H9 (cell line): ENCODE results near the gene MTFMT. TPM values are rescaled to one million over a fixed set of nuclear protein-coding genes. Genes with fewer than 3 reads are reported as not detected.

Experiments
- DNase-seq: peaks from one replicate; pipeline ENCODE4 v3.0.0-alpha.2; 2017
- H2AFZ ChIP-seq: one replicate; pipeline ENCODE4 v1.6.1; 2013; ENCODE audit warnings: mild to moderate bottlenecking, low read length, control low read depth, moderate library complexity
- H2AK5ac ChIP-seq: 2 replicates; pipeline ENCODE4 v1.6.1; 2013; ENCODE audit warnings: low read length, control low read depth, mixed read lengths; ENCODE audit not compliant: insufficient read length
- H2BK120ac ChIP-seq: one replicate; pipeline ENCODE4 v1.6.1; 2013; ENCODE audit warnings: low read depth, mild to moderate bottlenecking, low read length, control low read depth, inconsistent platforms; ENCODE audit not compliant: poor library complexity, severe bottlenecking
- H2BK12ac ChIP-seq: 2 replicates; pipeline ENCODE4 v1.6.1; 2013; ENCODE audit warnings: low read length, control low read depth, mixed read lengths, low read depth; ENCODE audit not compliant: insufficient read length
- H2BK15ac ChIP-seq: 2 replicates; pipeline ENCODE4 v1.6.1; 2013; ENCODE audit warnings: low read depth, low read length, control low read depth
- H2BK20ac ChIP-seq: one replicate; pipeline ENCODE4 v1.6.1; 2013; ENCODE audit warnings: low read depth, mild to moderate bottlenecking, low read length, control low read depth, inconsistent platforms; ENCODE audit not compliant: poor library complexity, severe bottlenecking
- H2BK5ac ChIP-seq: 2 replicates; pipeline ENCODE4 v1.6.1; 2013; ENCODE audit warnings: low read length, control low read depth, mixed read lengths; ENCODE audit not compliant: insufficient read length
- H3K14ac ChIP-seq: 2 replicates; pipeline ENCODE4 v1.6.1; 2013; ENCODE audit warnings: low read length, control low read depth; ENCODE audit not compliant: insufficient read depth
- H3K18ac ChIP-seq: 2 replicates; pipeline ENCODE4 v1.6.1; 2013; ENCODE audit warnings: low read depth, mild to moderate bottlenecking, mixed read lengths, low read length, control low read depth; ENCODE audit not compliant: insufficient read length
- H3K23ac ChIP-seq: 2 replicates; pipeline ENCODE4 v1.6.1; 2013; ENCODE audit warnings: low read length, control low read depth, mixed read lengths, low read depth; ENCODE audit not compliant: insufficient read length
- H3K23me2 ChIP-seq: 2 replicates; pipeline ENCODE4 v1.6.1; 2013; ENCODE audit warnings: low read depth, mild to moderate bottlenecking, mixed read lengths, low read length, control low read depth; ENCODE audit not compliant: insufficient read length, poor library complexity, severe bottlenecking
- H3K27ac ChIP-seq: 2 replicates; pipeline ENCODE4 v1.5.1; 2013; ENCODE audit warnings: low read length, control low read depth, mixed read lengths, low read depth; ENCODE audit not compliant: insufficient read length
- H3K27me3 ChIP-seq: 2 replicates; pipeline ENCODE4 v1.6.1; 2013; ENCODE audit warnings: low read length, control low read depth, inconsistent platforms; ENCODE audit not compliant: insufficient read depth
- H3K4ac ChIP-seq: 2 replicates; pipeline ENCODE4 v1.6.1; 2013; ENCODE audit warnings: low read depth, mild to moderate bottlenecking, control low read depth, inconsistent platforms, low read length, moderate library complexity
- H3K4me1 ChIP-seq: 2 replicates; pipeline ENCODE4 v1.6.1; 2013; ENCODE audit warnings: low read length, control low read depth, inconsistent platforms; ENCODE audit not compliant: insufficient read depth
- H3K4me2 ChIP-seq: 2 replicates; pipeline ENCODE4 v1.6.1; 2013; ENCODE audit warnings: low read length, control low read depth, mixed read lengths; ENCODE audit not compliant: insufficient read length, insufficient read depth
- H3K56ac ChIP-seq: 2 replicates; pipeline ENCODE4 v1.6.1; 2013; ENCODE audit warnings: low read depth, mild to moderate bottlenecking, mixed read lengths, low read length, control low read depth; ENCODE audit not compliant: insufficient read length
- H3K79me1 ChIP-seq: 2 replicates; pipeline ENCODE4 v1.6.1; 2013; ENCODE audit warnings: low read depth, mild to moderate bottlenecking, moderate library complexity, low read length, control low read depth, inconsistent platforms; ENCODE audit not compliant: insufficient read depth, poor library complexity, severe bottlenecking
- H3K79me2 ChIP-seq: 2 replicates; pipeline ENCODE4 v1.6.1; 2013; ENCODE audit warnings: low read length, control low read depth, inconsistent platforms; ENCODE audit not compliant: insufficient read depth
- H3K9ac ChIP-seq: 2 replicates; pipeline ENCODE4 v1.6.1; 2013; ENCODE audit warnings: low read length, control low read depth, mixed read lengths; ENCODE audit not compliant: insufficient read length; ENCODE audit errors: extremely low read depth
- H3K9me3 ChIP-seq: one replicate; pipeline ENCODE4 v1.6.1; 2013; ENCODE audit warnings: low read depth, low read length, inconsistent platforms; ENCODE audit not compliant: control insufficient read depth
- H3T11ph ChIP-seq: one replicate; pipeline ENCODE4 v1.6.1; 2013; ENCODE audit warnings: mild to moderate bottlenecking, low read length, control low read depth, inconsistent platforms
- H4K20me1 ChIP-seq: one replicate; pipeline ENCODE4 v1.6.1; 2013; ENCODE audit not compliant: control insufficient read depth, insufficient read length, insufficient read depth
- H4K5ac ChIP-seq: 2 replicates; pipeline ENCODE4 v1.6.1; 2013; ENCODE audit warnings: low read depth, mild to moderate bottlenecking, mixed read lengths, low read length, control low read depth; ENCODE audit not compliant: insufficient read length
- H4K8ac ChIP-seq: replicated peaks from 2 replicates; pipeline ENCODE4 v1.6.1; 2013; ENCODE audit warnings: low read length, control low read depth, mixed read lengths, low read depth; ENCODE audit not compliant: insufficient read length
- H4K91ac ChIP-seq: 2 replicates; pipeline ENCODE4 v1.6.1; 2013; ENCODE audit warnings: low read depth, mild to moderate bottlenecking, moderate library complexity, mixed read lengths, low read length, control low read depth; ENCODE audit not compliant: insufficient read length
- H3K27ac Mint-ChIP-seq, 3 experiments: 2 replicates in 2 of 3; 3 replicates in 1 of 3; pipeline ENCODE4 v1.8.0; 2020 to 2021; ENCODE audit warnings: mixed read lengths in 3 of 3, mild to moderate bottlenecking in 1 of 3, moderate library complexity in 1 of 3
- H3K27me3 Mint-ChIP-seq: 2 replicates; pipeline ENCODE4 v1.8.0; 2021; ENCODE audit warnings: low read depth, mild to moderate bottlenecking, moderate library complexity, mixed read lengths
- H3K36me3 Mint-ChIP-seq, 3 experiments: 2 replicates in 2 of 3; 3 replicates in 1 of 3; pipeline ENCODE4 v1.8.0; 2020 to 2021; ENCODE audit warnings: low read depth in 3 of 3, mixed read lengths in 3 of 3; ENCODE audit not compliant: insufficient read depth in 1 of 3
- H3K4me1 Mint-ChIP-seq, 2 experiments: 2 replicates each; pipeline ENCODE4 v1.8.0; 2020; ENCODE audit warnings: mixed read lengths in 2 of 2
- H3K4me3 Mint-ChIP-seq, 2 experiments: 2 replicates in 1 of 2; 3 replicates in 1 of 2; pipeline ENCODE4 v1.8.0; 2020 to 2021; ENCODE audit warnings: mild to moderate bottlenecking in 2 of 2, mixed read lengths in 2 of 2, moderate library complexity in 1 of 2
- H3K9me3 Mint-ChIP-seq, 2 experiments: 2 replicates in 1 of 2; 3 replicates in 1 of 2; pipeline ENCODE4 v1.8.0; 2020; ENCODE audit warnings: mild to moderate bottlenecking in 2 of 2, mixed read lengths in 2 of 2, moderate library complexity in 1 of 2
- WGBS: extraction: QIAGEN DNeasy Blood & Tissue Kit; methylation state at CpG from one replicate; pipeline ENCODE4 v1.1.7; 2013; ENCODE audit warnings: missing lambda C conversion rate, low lambda C conversion rate, mixed read lengths; ENCODE audit not compliant: insufficient read length; ENCODE audit errors: extremely low coverage; 5-methylcytosine and 5-hydroxymethylcytosine counted together
- total RNA-seq: library from RNA; stranded (reverse); gene quantifications from 2 replicates; pipeline ENCODE4 v1.2.1, GENCODE V29; 2021
- TF ChIP-seq, protein P1 (sequence below): fragments of 200-600 bp; sonication (generic); conservative IDR thresholded peaks from 3 replicates; pipeline ENCODE4 v1.8.0; 2021; ENCODE audit warnings: antibody characterized with exemption, mild to moderate bottlenecking

Gene MTFMT
- total RNA-seq, 1 experiment from 2014 or later = 16.0 TPM

DNA sequence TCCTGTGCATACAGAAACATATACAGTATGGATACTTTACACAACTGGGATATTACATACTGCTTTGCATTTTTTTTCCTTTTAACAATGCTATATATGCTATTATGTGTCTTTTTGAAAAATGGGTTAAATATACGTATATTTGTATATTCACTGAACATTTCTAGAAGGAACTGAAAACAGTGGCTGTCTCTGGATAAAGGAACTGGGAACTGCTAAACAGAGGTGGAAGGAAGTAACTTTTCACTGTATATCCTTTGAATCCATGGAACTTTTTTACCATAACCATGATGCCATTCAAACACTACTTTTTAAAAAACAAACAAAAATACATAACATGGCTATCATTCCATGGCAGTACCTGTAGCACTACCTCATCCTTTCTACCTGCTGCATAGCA, 1.8 kb downstream of the MTFMT start:
- Mint-ChIP-seq H3K36me3 (peaks cover 2 to 34% (median 33%) of the 10 kb centered on the region in 3 experiments; a peak in 5 of 7 replicates), H3K27ac (no peak overlapping the region), H3K27me3 (peaks cover 8% of the 10 kb centered on the region; the same call in 1 of the 2 replicates), H3K4me3 (peak overlapping the region; percentile 71 to 83; a peak in 1 of 5 replicates), H3K9me3 (no peaks in the 10 kb centered on the region), H3K4me1 (peaks cover 13 to 14% of the 10 kb centered on the region in 2 experiments)
- Histone ChIP-seq H3K4me1 (no peaks in the 10 kb centered on the region; the same call in 1 of the 2 replicates), H2BK15ac (no peak overlapping the region), H3K14ac (no peak overlapping the region), H3K79me2 (no peaks in the 10 kb centered on the region), H3K27ac (no peak overlapping the region), H2AK5ac (no peak overlapping the region), H3K9me3 (no peaks in the 10 kb centered on the region), H2BK12ac (no peak overlapping the region), H3K9ac (no peak overlapping the region), H4K91ac (no peak overlapping the region), H2BK5ac (no peak overlapping the region), H2BK20ac (no peak overlapping the region), H4K5ac (no peak overlapping the region), H3K56ac (no peak overlapping the region), H3T11ph (no peak overlapping the region), H4K20me1 (no peaks in the 10 kb centered on the region), H3K4me2 (no peak overlapping the region), H3K27me3 (no peaks in the 10 kb centered on the region), H4K8ac (no peak overlapping the region), H3K23me2 (no peaks in the 10 kb centered on the region), H2BK120ac (no peak overlapping the region), H3K18ac (no peak overlapping the region), H3K4ac (no peak overlapping the region), H3K79me1 (no peaks in the 10 kb centered on the region), H2AFZ (no peak overlapping the region), H3K23ac (no peak overlapping the region)
- no CpG with 5 or more reads among the region's 1 CpG for WGBS
- no peak for DNase-seq
- TF ChIP-seq, protein P1, sequence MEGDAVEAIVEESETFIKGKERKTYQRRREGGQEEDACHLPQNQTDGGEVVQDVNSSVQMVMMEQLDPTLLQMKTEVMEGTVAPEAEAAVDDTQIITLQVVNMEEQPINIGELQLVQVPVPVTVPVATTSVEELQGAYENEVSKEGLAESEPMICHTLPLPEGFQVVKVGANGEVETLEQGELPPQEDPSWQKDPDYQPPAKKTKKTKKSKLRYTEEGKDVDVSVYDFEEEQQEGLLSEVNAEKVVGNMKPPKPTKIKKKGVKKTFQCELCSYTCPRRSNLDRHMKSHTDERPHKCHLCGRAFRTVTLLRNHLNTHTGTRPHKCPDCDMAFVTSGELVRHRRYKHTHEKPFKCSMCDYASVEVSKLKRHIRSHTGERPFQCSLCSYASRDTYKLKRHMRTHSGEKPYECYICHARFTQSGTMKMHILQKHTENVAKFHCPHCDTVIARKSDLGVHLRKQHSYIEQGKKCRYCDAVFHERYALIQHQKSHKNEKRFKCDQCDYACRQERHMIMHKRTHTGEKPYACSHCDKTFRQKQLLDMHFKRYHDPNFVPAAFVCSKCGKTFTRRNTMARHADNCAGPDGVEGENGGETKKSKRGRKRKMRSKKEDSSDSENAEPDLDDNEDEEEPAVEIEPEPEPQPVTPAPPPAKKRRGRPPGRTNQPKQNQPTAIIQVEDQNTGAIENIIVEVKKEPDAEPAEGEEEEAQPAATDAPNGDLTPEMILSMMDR = no peak
